Neuronal stem cell (in vitro differentiated cells): Measurements from ENCODE around the gene SPAG8.

Experiments used
- DNase-seq: peaks from one replicate; pipeline ENCODE4 v3.0.0-alpha.2; 2013; ENCODE audit warnings: low spot score
- H2AFZ ChIP-seq: one replicate; pipeline ENCODE4 v1.6.1; 2013; ENCODE audit warnings: mild to moderate bottlenecking, low read length, inconsistent platforms
- H2AK5ac ChIP-seq: 2 replicates; pipeline ENCODE4 v1.6.1; 2013; ENCODE audit warnings: low read depth, mild to moderate bottlenecking, inconsistent platforms, low read length, moderate library complexity, mixed read lengths
- H2BK120ac ChIP-seq: 2 replicates; pipeline ENCODE4 v1.6.1; 2013; ENCODE audit warnings: low read depth, mild to moderate bottlenecking, inconsistent platforms, low read length, moderate library complexity, mixed read lengths
- H2BK12ac ChIP-seq: one replicate; pipeline ENCODE4 v1.6.1; 2013; ENCODE audit warnings: low read length, inconsistent platforms
- H2BK15ac ChIP-seq: 2 replicates; pipeline ENCODE4 v1.6.1; 2013; ENCODE audit warnings: mild to moderate bottlenecking, low read length, inconsistent platforms, mixed read lengths
- H2BK5ac ChIP-seq: one replicate; pipeline ENCODE4 v1.6.1; 2013; ENCODE audit warnings: inconsistent platforms, mild to moderate bottlenecking, low read length, moderate library complexity
- H3K14ac ChIP-seq: one replicate; pipeline ENCODE4 v1.6.1; 2013; ENCODE audit warnings: low read length, inconsistent platforms
- H3K18ac ChIP-seq: 2 replicates; pipeline ENCODE4 v1.6.1; 2013; ENCODE audit warnings: low read length, inconsistent platforms
- H3K23ac ChIP-seq: 2 replicates; pipeline ENCODE4 v1.6.1; 2013; ENCODE audit warnings: low read depth, mild to moderate bottlenecking, mixed read lengths, low read length, inconsistent platforms; ENCODE audit not compliant: poor library complexity
- H3K27ac ChIP-seq: replicated peaks from 3 replicates; pipeline ENCODE4 v1.5.1; 2013; ENCODE audit warnings: low read length, inconsistent platforms
- H3K27me3 ChIP-seq, 3 experiments: 2 replicates each; pipeline ENCODE4 v1.6.1; 2013; ENCODE audit warnings: low read length in 3 of 3, mild to moderate bottlenecking in 2 of 3, inconsistent platforms in 1 of 3, low read depth in 1 of 3, mixed read lengths in 1 of 3, moderate library complexity in 1 of 3; ENCODE audit not compliant: control insufficient read depth in 3 of 3, insufficient read depth in 3 of 3
- H3K36me3 ChIP-seq, 2 donors: replicated peaks in 1 of 2; 2 replicates each; pipeline ENCODE4 v1.6.1; 2013; ENCODE audit warnings: low read length in 2 of 2; ENCODE audit not compliant: control insufficient read depth in 2 of 2, insufficient read depth in 2 of 2
- H3K4ac ChIP-seq: 2 replicates; pipeline ENCODE4 v1.6.1; 2013; ENCODE audit warnings: inconsistent platforms, mild to moderate bottlenecking, low read length, moderate library complexity
- H3K4me1 ChIP-seq, 2 donors: 1 replicate in 1 of 2; 2 replicates in 1 of 2; pipeline ENCODE4 v1.6.1; 2013; ENCODE audit warnings: low read length in 2 of 2, low read depth in 1 of 2; ENCODE audit not compliant: control insufficient read depth in 2 of 2, insufficient read depth in 1 of 2
- H3K4me2 ChIP-seq: one replicate; pipeline ENCODE4 v1.6.1; 2013; ENCODE audit warnings: mild to moderate bottlenecking, low read length, inconsistent platforms; ENCODE audit not compliant: insufficient read depth, poor library complexity, severe bottlenecking
- H3K4me3 ChIP-seq, 2 donors: 2 replicates each; pipeline ENCODE4 v1.5.1; 2013; ENCODE audit warnings: low read length in 2 of 2, mild to moderate bottlenecking in 2 of 2, inconsistent platforms in 1 of 2, moderate library complexity in 1 of 2
- H3K79me1 ChIP-seq: one replicate; pipeline ENCODE4 v1.6.1; 2013; ENCODE audit warnings: low read depth, mild to moderate bottlenecking, inconsistent platforms, low read length, moderate library complexity
- H3K9ac ChIP-seq: one replicate; pipeline ENCODE4 v1.6.1; 2013; ENCODE audit warnings: mild to moderate bottlenecking, low read depth, low read length, inconsistent platforms; ENCODE audit not compliant: poor library complexity
- H3K9me3 ChIP-seq, 2 donors: replicated peaks in 1 of 2; 2 replicates each; pipeline versions ENCODE3 to v1.6.1; 2013; ENCODE audit warnings: low read length in 2 of 2, mild to moderate bottlenecking in 2 of 2, inconsistent platforms in 1 of 2, low read depth in 1 of 2, mixed read lengths in 1 of 2, moderate library complexity in 1 of 2; ENCODE audit not compliant: control insufficient read depth in 2 of 2, insufficient read depth in 1 of 2
- H4K8ac ChIP-seq: one replicate; pipeline ENCODE4 v1.6.1; 2013; ENCODE audit warnings: low read depth, mild to moderate bottlenecking, inconsistent platforms, low read length, moderate library complexity
- H4K91ac ChIP-seq: one replicate; pipeline ENCODE4 v1.6.1; 2013; ENCODE audit warnings: low read length, low read depth, mild to moderate bottlenecking, inconsistent platforms; ENCODE audit not compliant: poor library complexity
- WGBS, 2 donors: extraction: QIAGEN DNeasy Blood & Tissue Kit; methylation state at CpG; one replicate each; pipeline ENCODE4 v1.1.7; 2013; ENCODE audit warnings: missing lambda C conversion rate in 2 of 2, mixed read lengths in 1 of 2; ENCODE audit not compliant: insufficient read length in 2 of 2, insufficient replicate concordance in 1 of 2; ENCODE audit errors: extremely low coverage in 2 of 2; 5-methylcytosine and 5-hydroxymethylcytosine counted together

The SPAG8 gene

GRCh38 chr9:35797311-35798109 is 14.6 kb downstream of the SPAG8 start:
- no peak overlapping the region for H3K23ac ChIP-seq
- H4K91ac ChIP-seq = no peak overlapping the region
- no peak overlapping the region for H3K27ac ChIP-seq

DNA sequence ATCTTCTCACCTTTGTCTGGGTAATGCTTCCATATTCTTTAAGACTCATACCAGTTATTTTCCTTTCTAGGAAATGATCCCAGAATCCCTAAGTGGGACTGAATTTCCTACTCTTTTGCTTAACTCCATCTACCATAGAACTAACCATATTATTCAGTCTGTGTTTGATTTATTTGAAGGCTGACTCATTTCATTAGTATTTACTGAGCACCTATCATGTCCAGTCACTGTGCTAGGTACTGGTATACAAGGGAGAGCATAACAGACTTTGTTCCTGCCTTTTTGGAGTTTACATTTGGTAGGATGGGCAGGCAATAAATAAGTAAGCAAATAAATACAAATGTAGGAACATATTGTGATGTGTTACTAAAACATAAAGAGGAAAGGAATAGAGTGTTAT is 16.4 kb downstream of the SPAG8 start:
- peaks cover 3 to 4% of the 10 kb centered on the region in 2 donors for H3K4me1 ChIP-seq
- no peak overlapping the region for H3K9ac ChIP-seq
- no peak overlapping the region for H4K8ac ChIP-seq
- H2AK5ac ChIP-seq = no peak overlapping the region
- no peak overlapping the region for H3K27ac ChIP-seq
- no peak overlapping the region for H2BK120ac ChIP-seq
- H3K4me2 ChIP-seq = no peak overlapping the region
- no peak overlapping the region for H2BK15ac ChIP-seq
- H4K91ac ChIP-seq = no peak overlapping the region
- peaks cover 0 to 39% (median 0%) of the 10 kb centered on the region in 3 experiments for H3K27me3 ChIP-seq
- peaks cover 0 to 9% of the 10 kb centered on the region in 2 donors for H3K36me3 ChIP-seq
- H2BK12ac ChIP-seq = no peak overlapping the region
- no peak overlapping the region for H3K14ac ChIP-seq
- no peak overlapping the region for H3K23ac ChIP-seq
- no peak overlapping the region for H3K18ac ChIP-seq
- H2BK5ac ChIP-seq = no peak overlapping the region
- H2AFZ ChIP-seq = no peak overlapping the region
- peaks cover 2% of the 10 kb centered on the region for H3K79me1 ChIP-seq
- no peaks in the 10 kb centered on the region for H3K9me3 ChIP-seq
- DNase-seq = no peak
- no peak overlapping the region for H3K4ac ChIP-seq
- H3K4me3 ChIP-seq = no peak overlapping the region

More at GRCh38 chr9:35797311-35798109, 14.6 kb downstream of the SPAG8 start:
- H3K14ac ChIP-seq = no peak overlapping the region
- no peak for DNase-seq
- H3K4me3 ChIP-seq = no peak overlapping the region
- no peak overlapping the region for H3K18ac ChIP-seq
- H3K36me3 ChIP-seq = peaks cover 0 to 18% of the 10 kb centered on the region in 2 donors
- no peaks in the 10 kb centered on the region for H3K4me1 ChIP-seq
- H3K9me3 ChIP-seq = no peaks in the 10 kb centered on the region
- H2BK120ac ChIP-seq = no peak overlapping the region
- no peak overlapping the region for H2AFZ ChIP-seq
- no CpG with 5 or more reads among the region's 6 CpGs for WGBS, 2 donors
- no peak overlapping the region for H2BK15ac ChIP-seq
- H3K4ac ChIP-seq = no peak overlapping the region
- peaks cover 0 to 53% (median 0%) of the 10 kb centered on the region in 3 experiments for H3K27me3 ChIP-seq
- peaks cover under 1% of the 10 kb centered on the region for H3K79me1 ChIP-seq
- no peak overlapping the region for H2AK5ac ChIP-seq
- no peak overlapping the region for H2BK5ac ChIP-seq
- H3K4me2 ChIP-seq = no peak overlapping the region
- H2BK12ac ChIP-seq = no peak overlapping the region
- H3K9ac ChIP-seq = no peak overlapping the region
- H4K8ac ChIP-seq = no peak overlapping the region

DNA sequence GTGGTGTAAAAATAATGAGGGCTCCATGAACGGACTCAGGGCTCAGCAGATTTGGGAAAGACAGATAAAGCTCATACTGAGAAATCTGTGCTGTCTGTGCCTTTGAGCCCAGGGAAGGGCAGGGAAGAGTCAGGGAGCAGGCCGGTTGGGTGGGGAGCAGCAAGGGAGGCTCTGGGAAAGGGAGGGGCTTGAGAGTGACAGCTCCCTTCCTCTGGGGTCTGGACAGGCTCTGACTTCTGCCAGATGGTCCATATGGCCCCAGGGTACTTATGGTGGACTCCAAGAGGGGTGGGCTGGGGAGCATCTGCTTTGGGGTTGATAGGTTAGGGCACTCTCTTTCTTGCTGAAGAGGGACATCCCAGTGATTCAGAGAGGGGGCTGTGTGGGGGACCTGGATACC is 18.6 kb downstream of the SPAG8 start:
- no peak overlapping the region for H2AFZ ChIP-seq
- H3K79me1 ChIP-seq = peaks cover 2% of the 10 kb centered on the region
- peaks cover 0 to 19% (median 0%) of the 10 kb centered on the region in 3 experiments for H3K27me3 ChIP-seq
- H2AK5ac ChIP-seq = no peak overlapping the region
- no peak overlapping the region for H3K4me3 ChIP-seq
- no peaks in the 10 kb centered on the region for H3K9me3 ChIP-seq
- H2BK120ac ChIP-seq = no peak overlapping the region
- no peak overlapping the region for H3K14ac ChIP-seq
- no peak overlapping the region for H4K91ac ChIP-seq
- H3K18ac ChIP-seq = no peak overlapping the region
- no peak overlapping the region for H3K27ac ChIP-seq
- no peak overlapping the region for H3K4ac ChIP-seq
- peaks cover 6 to 7% of the 10 kb centered on the region in 2 donors for H3K4me1 ChIP-seq
- H2BK12ac ChIP-seq = no peak overlapping the region
- no peak overlapping the region for H2BK15ac ChIP-seq
- H3K4me2 ChIP-seq = no peak overlapping the region
- H4K8ac ChIP-seq = no peak overlapping the region
- H3K9ac ChIP-seq = no peak overlapping the region
- H3K23ac ChIP-seq = no peak overlapping the region
- peaks cover 0 to 4% of the 10 kb centered on the region in 2 donors for H3K36me3 ChIP-seq
- WGBS, 2 donors = no CpG with 5 or more reads among the region's 2 CpGs
- H2BK5ac ChIP-seq = no peak overlapping the region
- DNase-seq = no peak

GRCh38 chr9:35792826-35793225 is 19.2 kb downstream of the SPAG8 start:
- Histone ChIP-seq H4K8ac (no peak overlapping the region), H2BK15ac (no peak overlapping the region), H2BK12ac (no peak overlapping the region), H2AK5ac (no peak overlapping the region), H3K4me2 (no peak overlapping the region), H3K27ac (no peak overlapping the region), H3K18ac (no peak overlapping the region), H3K4ac (no peak overlapping the region), H3K79me1 (peaks cover 2% of the 10 kb centered on the region), H3K4me3 (peak overlapping the region in 1 of 2 donors; percentile 3), H2BK5ac (peak overlapping the region; percentile 27), H2AFZ (no peak overlapping the region), H3K23ac (no peak overlapping the region), H4K91ac (no peak overlapping the region), H3K9me3 (no peaks in the 10 kb centered on the region), H2BK120ac (no peak overlapping the region), H3K9ac (peak overlapping the region; percentile 53), H3K27me3 (peaks cover 0 to 19% (median 0%) of the 10 kb centered on the region in 3 experiments), H3K14ac (no peak overlapping the region), H3K36me3 (peaks cover 0 to 4% of the 10 kb centered on the region in 2 donors), H3K4me1 (peaks cover 6 to 7% of the 10 kb centered on the region in 2 donors)
- WGBS, 2 donors = no CpG with 5 or more reads among the region's 14 CpGs
- DNase-seq = no peak
